HCT116 (cell line): ENCODE data around the gene LHX4. TPM values are rescaled to one million over a fixed set of nuclear protein-coding genes. Genes with fewer than 3 reads are reported as not detected.

Source experiments
- ATAC-seq: fragments of 200-7000 bp; cut with Tn5 transposase; 2 replicates; pipeline ENCODE4 v1.9.1; 2020; ENCODE audit warnings: mild to moderate bottlenecking, moderate library complexity
- BruUV-seq: library from RNA; stranded (reverse); fragments of 400-500 nt; replicated peaks from 2 replicates; lab custom pipeline; 2021; lab: Mats Ljungman, UMichigan
- CTCF ChIA-PET: fragments of 300-600 bp; sonication (Branson Sonifier 250); formaldehyde crosslinking; loops from one replicate; lab custom pipeline; 2021; ENCODE audit warnings: antibody characterized with exemption; lab: Charles Lee
- POLR2A ChIA-PET: fragments of 300-600, 350-600 bp; sonication (Branson Sonifier 250); formaldehyde crosslinking; loops from one replicate; lab custom pipeline; 2021; ENCODE audit warnings: antibody characterized with exemption; lab: Charles Lee
- RAD21 ChIA-PET, 2 experiments: fragments of 300-600 bp; sonication (Branson Sonifier 250); formaldehyde crosslinking; loops; one replicate each; lab custom pipeline; 2023; ENCODE audit warnings: low total read pairs in 2 of 2; ENCODE audit not compliant: uncharacterized antibody in 2 of 2, unreplicated experiment in 2 of 2, low non-redundant PET in 1 of 2; lab: Charles Lee
- DNase-seq: peaks from one replicate; pipeline ENCODE4 v3.0.0-alpha.2; 2010; ENCODE audit warnings: low read depth, low spot score
- H2AFZ ChIP-seq: fragments of 200-600 bp; shearing (Covaris generic), sonication (generic); 2 replicates; pipeline ENCODE4 v1.6.1; 2017; ENCODE audit warnings: low read depth, mixed run types, mixed read lengths, antibody characterized with exemption, low read length; ENCODE audit not compliant: poor library complexity, severe bottlenecking
- H3K27ac ChIP-seq: 2 replicates; pipeline ENCODE4 v1.5.1; 2012; ENCODE audit warnings: low read depth, low read length
- H3K27me3 ChIP-seq: fragments of 200-600 bp; sonication (generic); 2 replicates; pipeline ENCODE4 v1.6.1; 2016; ENCODE audit warnings: mixed run types, low read length, mixed read lengths; ENCODE audit not compliant: insufficient read depth
- H3K36me3 ChIP-seq, 2 experiments: fragments of 200-500 bp in 1 of 2; fragments of 200-600 bp in 1 of 2; sonication (Bioruptor generic) in 1 of 2; sonication (generic) in 1 of 2; 2 replicates each; pipeline versions ENCODE4 v1.5.1 to v1.6.1; 2014 to 2016; ENCODE audit warnings: low read length in 2 of 2, inconsistent platforms in 1 of 2, mixed read lengths in 1 of 2, mixed run types in 1 of 2; ENCODE audit not compliant: insufficient read depth in 2 of 2, control insufficient read depth in 1 of 2
- H3K4me1 ChIP-seq, 2 experiments: fragments of 200-600 bp in 1 of 2; sonication (generic) in 1 of 2; 2 replicates each; pipeline versions ENCODE4 v1.5.1 to v1.6.1; 2012 to 2017; ENCODE audit warnings: low read length in 2 of 2, inconsistent platforms in 1 of 2, mild to moderate bottlenecking in 1 of 2, mixed read lengths in 1 of 2, mixed run types in 1 of 2, moderate library complexity in 1 of 2; ENCODE audit not compliant: insufficient read depth in 2 of 2, control insufficient read depth in 1 of 2
- H3K4me2 ChIP-seq: fragments of 200-600 bp; sonication (generic); 2 replicates; pipeline ENCODE4 v1.6.1; 2017; ENCODE audit warnings: mixed run types, low read length, mixed read lengths
- H3K4me3 ChIP-seq, 2 experiments: fragments of 200-600 bp in 1 of 2; sonication (generic) in 1 of 2; replicated peaks in 1 of 2; 2 replicates each; pipeline ENCODE4 v1.5.1; 2011 to 2016; ENCODE audit warnings: low read length in 2 of 2, control low read depth in 1 of 2, low read depth in 1 of 2, mild to moderate bottlenecking in 1 of 2, mixed read lengths in 1 of 2, mixed run types in 1 of 2
- H3K79me2 ChIP-seq: fragments of 200-600 bp; sonication (generic); 2 replicates; pipeline ENCODE4 v1.6.1; 2017; ENCODE audit warnings: mild to moderate bottlenecking, mixed run types, low read length, moderate library complexity, mixed read lengths; ENCODE audit not compliant: insufficient read depth
- H3K9ac ChIP-seq: fragments of 200-600 bp; sonication (generic); 2 replicates; pipeline ENCODE4 v1.6.1; 2016; ENCODE audit warnings: low read length, mixed read lengths
- H3K9me2 ChIP-seq: fragments of 200-600 bp; sonication (generic), shearing (Covaris generic); 2 replicates; pipeline ENCODE4 v1.6.1; 2017; ENCODE audit warnings: mixed run types, mild to moderate bottlenecking, moderate library complexity; ENCODE audit not compliant: insufficient read depth
- H3K9me3 ChIP-seq, 2 experiments: fragments of 200-500 bp in 1 of 2; fragments of 200-600 bp in 1 of 2; sonication (Bioruptor generic) in 1 of 2; sonication (generic) in 1 of 2; 2 replicates each; pipeline ENCODE4 v1.6.1; 2014 to 2017; ENCODE audit warnings: low read length in 2 of 2, mixed read lengths in 2 of 2, inconsistent platforms in 1 of 2, low read depth in 1 of 2, mild to moderate bottlenecking in 1 of 2, mixed run types in 1 of 2, moderate library complexity in 1 of 2; ENCODE audit not compliant: control insufficient read depth in 1 of 2, insufficient read depth in 1 of 2
- H4K20me1 ChIP-seq: fragments of 200-600 bp; sonication (generic), shearing (Covaris generic); 2 replicates; pipeline ENCODE4 v1.6.1; 2017; ENCODE audit warnings: mixed run types, mild to moderate bottlenecking, moderate library complexity; ENCODE audit not compliant: insufficient read depth
- ATF3 ChIP-seq: IDR thresholded peaks from 2 replicates; pipeline ENCODE4 v1.6.1; 2012
- ELF1 ChIP-seq: IDR thresholded peaks from 2 replicates; pipeline ENCODE4 v1.6.1; 2012; ENCODE audit warnings: low read depth, borderline replicate concordance
- MAX ChIP-seq: IDR thresholded peaks from 2 replicates; pipeline ENCODE4 v1.6.1; 2012
- POLR2AphosphoS5 ChIP-seq: IDR thresholded peaks from 2 replicates; pipeline ENCODE4 v1.6.1; 2011; ENCODE audit warnings: mild to moderate bottlenecking, low read depth, low read length, moderate library complexity
- SP1 ChIP-seq: IDR thresholded peaks from 2 replicates; pipeline ENCODE4 v1.6.1; 2012; ENCODE audit warnings: low read depth
- SRF ChIP-seq: IDR thresholded peaks from 2 replicates; pipeline ENCODE4 v1.6.1; 2012; ENCODE audit warnings: low read depth
- TCF7L2 ChIP-seq: IDR thresholded peaks from 2 replicates; pipeline ENCODE4 v1.7.0; 2011; ENCODE audit warnings: borderline replicate concordance, inconsistent platforms; ENCODE audit not compliant: insufficient read depth, insufficient read length; ENCODE audit errors: extremely low read depth
- ZBTB33 ChIP-seq: IDR thresholded peaks from 2 replicates; pipeline ENCODE4 v1.6.1; 2011; ENCODE audit warnings: mild to moderate bottlenecking, low read length, moderate library complexity; ENCODE audit not compliant: insufficient replicate concordance; ENCODE audit errors: extremely low read depth
- ZFX ChIP-seq: fragments of 450-650 bp; IDR thresholded peaks from 2 replicates; pipeline ENCODE4 v1.6.1; 2017
- intact Hi-C: fragments of 100-400 bp; cut with micrococcal nuclease; formaldehyde crosslinking; loops from 2 replicates; pipeline ENCODE4 v1.10.0; 2022
- total RNA-seq: library from RNA; stranded (reverse); gene quantifications from one replicate; pipeline ENCODE4 v1.2.1, GENCODE V29; 2021; ENCODE audit not compliant: unreplicated experiment

The LHX4 gene
- total RNA-seq, 1 experiment from 2014 or later = 0.44 TPM

- RAD21 ChIA-PET = no interaction called here
- TF ChIP-seq ATF3 = no peak
- TF ChIP-seq ZFX = no peak
- TF ChIP-seq SP1 = no peak
- no peak for TF ChIP-seq TCF7L2
- no peak for TF ChIP-seq MAX
- TF ChIP-seq ELF1 = no peak
- no peak for TF ChIP-seq ZBTB33
- no peak for TF ChIP-seq POLR2AphosphoS5
- TF ChIP-seq SRF = no peak
- TF ChIP-seq, all 23 proteins: peak for 0
- BruUV-seq = no TSS peak
- ChIA-PET POLR2A (no interaction called here), CTCF (no interaction called here)
- no peaks in the 10 kb centered on the region for H3K4me1 ChIP-seq
- H4K20me1 ChIP-seq = no peaks in the 10 kb centered on the region
- H3K9me2 ChIP-seq = no peaks in the 10 kb centered on the region
- H3K9me3 ChIP-seq = no peaks in the 10 kb centered on the region
- intact Hi-C loops = no loop called here
- DNase-seq = no peak
- no peak for ATAC-seq
- no peak overlapping the region for H3K27ac ChIP-seq
- no peak overlapping the region for H3K4me3 ChIP-seq
- H3K79me2 ChIP-seq = no peaks in the 10 kb centered on the region
- no peaks in the 10 kb centered on the region for H3K36me3 ChIP-seq
- no peak overlapping the region for H3K9ac ChIP-seq
- H3K4me2 ChIP-seq = no peak overlapping the region
- H3K27me3 ChIP-seq = no peaks in the 10 kb centered on the region
- no peak overlapping the region for H2AFZ ChIP-seq
Measured at GRCh38 chr1:180198196-180198595, 31.9 kb upstream of the LHX4 start.
